GM12872 (cell line): ENCODE results near the gene ESYT3.

Experiments
- CTCF ChIP-seq: IDR thresholded peaks from 3 replicates; pipeline ENCODE4 v1.5.1; 2011; ENCODE audit warnings: low read depth, mild to moderate bottlenecking, low read length, moderate library complexity; ENCODE audit not compliant: insufficient read depth

ESYT3 gene

DNA sequence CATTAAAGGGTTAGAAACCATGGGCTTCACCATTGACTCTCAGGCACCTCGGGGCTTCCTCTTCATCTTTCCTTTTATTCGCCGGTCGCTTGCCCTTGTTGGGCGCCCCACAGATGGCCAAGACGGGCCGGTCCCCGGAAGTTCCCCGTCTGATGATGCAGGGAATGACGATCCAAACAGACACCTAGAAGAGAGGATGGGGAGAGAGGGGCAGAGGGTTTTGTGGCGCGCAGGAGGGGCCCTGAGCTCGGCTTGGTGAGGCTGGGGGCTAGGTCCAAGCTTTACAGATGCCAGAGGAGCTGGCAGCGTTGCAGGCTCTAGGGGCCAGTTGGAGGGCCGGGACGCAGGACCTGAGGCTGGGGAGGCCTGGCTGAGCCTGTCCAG, 532 bp upstream of the ESYT3 start:
- no peak for TF ChIP-seq CTCF

GRCh38 chr3:138434875-138435772, 708 bp downstream of the ESYT3 start:
- TF ChIP-seq CTCF: no peak

- no peak for TF ChIP-seq CTCF
Observed at GRCh38 chr3:138435840-138436239, 1.4 kb downstream of the ESYT3 start.

GRCh38 chr3:138437281-138437680, 2.9 kb downstream of the ESYT3 start:
- TF ChIP-seq CTCF: no peak

GRCh38 chr3:138438896-138439295, 4.5 kb downstream of the ESYT3 start:
- no peak for TF ChIP-seq CTCF

GRCh38 chr3:138439646-138440045, 5.2 kb downstream of the ESYT3 start:
- TF ChIP-seq CTCF: no peak

GRCh38 chr3:138440121-138440521, 5.7 kb downstream of the ESYT3 start:
- no peak for TF ChIP-seq CTCF
